GM10266 (cell line): ENCODE measurements around the gene INSYN2B.

Source experiments
- DNase-seq: peaks from one replicate; pipeline ENCODE4 v3.0.0; 2012; ENCODE audit errors: extremely low spot score
- CTCF ChIP-seq: IDR thresholded peaks from 2 replicates; pipeline ENCODE4 v1.5.1; 2012; ENCODE audit warnings: mild to moderate bottlenecking, low read depth; ENCODE audit not compliant: control insufficient read depth, insufficient read depth; ENCODE audit errors: missing control alignments

The INSYN2B gene

GRCh38 chr5:169814522-169814921, 165.8 kb downstream of the INSYN2B start:
- no peak for DNase-seq
- no peak for TF ChIP-seq CTCF
